Fibroblast of skin of right quadriceps (primary cell): Measurements from ENCODE around the gene RNF167.

Source experiments
- DNase-seq: peaks from one replicate; pipeline ENCODE4 v3.0.0-alpha.2; 2013

RNF167 gene

DNA sequence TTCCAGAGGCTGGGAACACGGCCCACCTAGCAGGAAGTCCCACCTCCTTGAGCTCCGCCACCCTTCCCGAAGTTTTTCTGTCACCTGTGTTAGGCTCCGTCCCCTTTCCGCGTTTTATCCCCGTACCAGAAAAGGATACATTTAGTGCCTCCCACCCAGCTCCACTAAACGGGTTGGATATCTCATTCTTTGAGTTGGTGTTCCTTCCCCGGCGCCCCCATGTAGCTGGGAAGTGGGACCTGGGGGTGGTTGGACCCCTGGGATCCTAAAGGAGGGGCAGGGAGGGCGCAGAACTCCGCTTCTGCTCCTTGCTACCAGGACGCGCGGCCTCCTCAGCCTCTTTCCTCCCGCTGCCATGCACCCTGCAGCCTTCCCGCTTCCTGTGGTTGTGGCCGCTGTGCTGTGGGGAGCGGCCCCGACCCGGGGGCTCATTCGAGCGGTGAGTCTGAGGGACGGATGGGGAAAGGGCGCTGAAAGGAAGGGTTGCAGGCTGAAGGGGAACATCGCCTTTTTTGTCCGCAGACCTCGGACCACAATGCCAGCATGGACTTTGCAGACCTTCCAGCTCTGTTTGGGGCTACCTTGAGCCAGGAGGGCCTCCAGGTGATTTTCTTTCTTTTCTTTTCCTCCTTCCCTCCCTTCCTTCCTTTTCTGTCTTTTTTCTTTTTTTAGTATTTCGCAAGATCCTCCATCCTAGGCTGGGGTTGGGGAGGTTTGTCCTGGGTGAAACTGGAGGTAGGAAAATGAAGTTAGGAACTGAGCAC, 669 bp downstream of the RNF167 start:
- no peak for DNase-seq

DNA sequence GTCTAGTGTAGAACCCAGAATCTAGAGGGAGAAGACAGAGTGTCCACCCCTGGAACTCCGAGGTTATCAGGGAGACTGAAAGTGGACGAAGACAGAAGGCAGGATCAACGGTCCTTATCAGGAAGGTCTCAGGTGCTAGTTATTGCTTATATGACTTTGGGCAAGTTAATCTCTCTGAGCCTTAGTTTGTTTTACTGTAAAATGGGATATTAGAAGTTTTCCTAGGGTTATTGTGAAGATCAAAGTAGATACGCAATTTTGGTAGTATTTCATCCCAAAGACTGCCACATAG, 1.2 kb downstream of the RNF167 start:
- DNase-seq, result no peak

DNA sequence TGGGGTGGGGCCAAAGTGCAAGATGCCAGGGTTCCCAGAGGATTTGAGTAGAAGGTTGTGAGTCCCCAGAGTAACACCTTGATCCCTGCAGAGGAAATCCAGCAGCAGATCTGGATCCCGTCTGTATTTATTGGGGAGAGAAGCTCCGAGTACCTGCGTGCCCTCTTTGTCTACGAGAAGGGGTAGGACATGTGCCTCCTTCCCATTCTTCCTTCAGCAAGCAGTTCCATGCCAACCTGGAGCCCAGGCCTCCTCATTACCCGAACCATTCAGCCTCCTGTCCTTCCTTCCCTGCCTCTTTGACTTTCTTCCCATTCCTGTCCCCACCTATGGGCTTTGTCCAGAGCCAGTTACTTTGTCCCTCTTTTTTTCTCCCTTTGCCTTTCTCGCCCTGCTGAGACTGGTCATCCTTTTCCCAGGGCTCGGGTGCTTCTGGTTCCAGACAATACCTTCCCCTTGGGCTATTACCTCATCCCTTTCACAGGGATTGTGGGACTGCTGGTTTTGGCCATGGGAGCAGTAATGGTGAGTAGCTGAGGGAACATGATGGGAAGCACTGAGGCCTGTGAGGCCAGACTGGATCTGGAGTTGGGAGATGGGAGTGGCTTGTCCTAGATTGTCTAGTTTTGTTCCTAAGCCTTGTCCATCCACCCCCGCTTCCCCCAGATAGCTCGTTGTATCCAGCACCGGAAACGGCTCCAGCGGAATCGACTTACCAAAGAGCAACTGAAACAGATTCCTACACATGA, 2.9 kb downstream of the RNF167 start:
- DNase-seq, result no peak

DNA sequence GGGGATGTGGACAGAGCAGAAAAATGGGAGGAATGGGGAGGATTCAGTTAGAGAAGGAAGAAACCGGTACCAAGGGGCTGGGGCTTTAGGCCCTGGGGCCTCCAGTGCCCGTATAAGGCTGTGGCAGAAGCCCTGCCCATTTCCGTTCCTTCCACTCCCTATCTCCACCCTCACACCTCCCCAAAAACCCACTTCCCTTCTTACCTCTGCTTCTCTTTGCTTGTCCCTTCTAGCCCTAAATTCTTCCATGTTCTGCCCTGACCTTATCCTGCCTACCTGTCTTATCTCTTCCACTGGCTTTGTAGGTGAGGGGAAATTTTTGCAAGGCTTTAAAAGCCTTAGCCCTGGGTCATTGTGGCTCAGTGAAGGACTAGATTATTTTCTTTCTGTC, 4.1 kb downstream of the RNF167 start:
- DNase-seq, result no peak

DNA sequence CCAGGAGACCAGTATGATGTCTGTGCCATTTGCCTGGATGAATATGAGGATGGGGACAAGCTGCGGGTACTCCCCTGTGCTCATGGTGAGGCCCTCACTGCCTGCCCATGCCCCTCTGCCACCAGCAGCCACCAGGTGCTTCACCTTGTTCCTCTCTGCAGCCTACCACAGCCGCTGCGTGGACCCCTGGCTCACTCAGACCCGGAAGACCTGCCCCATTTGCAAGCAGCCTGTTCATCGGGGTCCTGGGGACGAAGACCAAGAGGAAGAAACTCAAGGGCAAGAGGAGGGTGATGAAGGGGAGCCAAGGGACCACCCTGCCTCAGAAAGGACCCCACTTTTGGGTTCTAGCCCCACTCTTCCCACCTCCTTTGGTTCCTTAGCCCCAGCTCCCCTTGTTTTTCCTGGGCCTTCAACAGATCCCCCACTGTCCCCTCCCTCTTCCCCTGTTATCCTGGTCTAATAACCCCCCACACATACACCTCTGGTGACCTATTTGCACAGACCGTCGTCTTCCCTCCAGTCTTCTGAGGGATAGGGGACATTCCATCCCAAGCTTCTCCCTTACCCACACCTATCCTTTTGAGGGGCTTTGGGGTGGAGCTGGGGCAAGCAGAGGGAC, 4.6 kb downstream of the RNF167 start:
- no peak for DNase-seq

DNA sequence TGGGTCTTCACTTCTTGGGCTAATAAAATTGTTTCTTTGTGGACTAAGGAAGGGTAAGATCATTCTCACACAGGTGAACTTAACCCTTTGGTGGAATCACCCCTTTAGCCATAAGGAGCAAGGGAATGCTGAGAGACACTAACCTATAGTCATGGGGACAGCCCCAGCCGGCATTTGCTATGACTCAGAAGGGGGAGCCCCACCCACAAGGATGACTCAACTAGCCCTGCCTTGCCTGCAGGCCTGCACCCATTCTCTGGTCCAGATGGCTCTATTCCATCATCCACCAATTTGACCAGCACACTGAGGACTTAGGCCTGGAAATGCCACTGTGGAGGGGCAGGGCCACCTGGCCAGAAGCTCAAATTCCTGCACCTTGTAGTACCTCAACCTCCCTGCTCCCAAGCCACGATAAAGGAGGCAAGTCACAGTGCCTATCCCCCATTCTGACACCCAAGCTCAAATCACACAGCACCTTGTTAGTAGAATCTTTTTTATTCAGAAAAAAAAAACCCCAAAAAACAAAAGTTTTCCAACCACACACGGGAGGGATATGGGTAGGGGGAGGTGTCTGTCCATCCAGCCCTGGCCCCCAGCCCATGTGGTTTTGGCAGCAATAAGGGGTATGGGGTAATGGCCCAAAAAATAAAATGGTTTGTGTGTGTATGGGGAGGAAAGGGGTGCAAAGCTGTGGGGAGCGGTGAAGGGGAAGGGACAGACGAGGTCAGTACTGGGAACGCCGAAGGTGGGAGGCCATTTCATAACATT, 5.3 kb downstream of the RNF167 start:
- DNase-seq, result peak; percentile 88

DNA sequence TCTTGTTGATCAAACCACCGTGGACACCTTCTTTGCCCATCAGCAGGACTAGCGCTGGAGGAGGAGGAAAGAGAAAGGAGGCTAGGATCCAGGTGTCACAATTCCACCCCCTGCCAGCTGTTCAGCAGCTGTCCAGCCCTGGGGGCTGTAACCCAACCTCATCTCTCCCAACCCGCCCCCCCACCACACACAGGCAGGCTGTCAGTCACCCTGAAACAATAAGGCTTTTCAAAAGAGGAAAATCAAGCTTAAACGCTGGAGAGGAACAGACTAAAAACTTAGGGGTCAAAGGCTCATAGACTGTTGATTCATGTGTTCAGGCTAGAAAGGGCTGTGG, 5.8 kb downstream of the RNF167 start:
- DNase-seq, result no peak

DNA sequence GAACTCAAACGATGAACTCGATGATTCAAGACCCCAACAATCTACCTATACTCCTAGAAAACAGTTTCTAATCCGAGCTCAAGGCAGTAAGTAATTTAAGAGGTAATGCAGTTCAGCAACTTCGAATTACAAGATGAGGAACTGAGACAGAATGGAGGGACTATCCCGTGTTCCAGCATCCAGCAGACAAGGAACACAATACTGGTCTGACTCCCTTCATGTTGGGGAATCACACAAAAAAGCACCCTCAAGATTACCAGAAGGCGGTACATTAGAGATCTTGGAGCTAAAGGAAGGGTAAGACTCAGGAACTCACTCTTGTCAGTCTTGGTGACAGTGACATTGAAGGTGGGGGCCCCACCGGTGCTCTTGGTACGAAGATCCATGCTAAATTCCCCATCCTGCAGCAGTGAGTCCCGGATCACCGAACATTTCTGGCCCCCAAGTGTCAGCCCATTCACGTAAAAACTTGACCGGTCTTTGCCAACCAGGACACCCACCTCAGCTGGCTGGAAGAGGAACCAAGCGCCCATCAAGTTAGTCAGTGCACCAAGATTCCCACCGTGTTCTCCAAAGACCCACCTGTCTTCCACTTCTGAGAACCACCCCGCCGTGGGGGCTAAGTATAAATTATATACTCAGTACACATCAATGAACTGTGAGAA, 6.4 kb downstream of the RNF167 start:
- DNase-seq, result no peak

DNA sequence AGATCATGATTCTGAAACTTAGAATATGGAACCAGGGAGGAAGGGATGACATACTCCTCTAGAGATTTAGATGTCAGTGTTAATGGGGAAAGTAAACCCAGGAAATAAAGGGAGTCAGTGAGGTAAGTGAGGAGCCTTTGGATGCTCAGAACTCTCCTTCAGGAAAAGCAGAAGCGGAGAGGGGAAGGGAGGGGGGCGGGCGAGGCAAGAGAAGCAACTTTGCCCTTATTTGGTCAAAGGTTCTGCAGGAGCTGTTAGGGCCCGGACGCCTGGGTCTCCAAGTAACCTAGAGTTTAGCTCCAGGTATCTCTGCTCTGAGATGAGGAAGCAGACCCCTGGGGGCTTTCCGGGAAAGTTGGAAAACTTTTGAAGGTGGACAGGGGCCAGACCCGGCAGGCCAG, 6.9 kb downstream of the RNF167 start:
- no peak for DNase-seq

DNA sequence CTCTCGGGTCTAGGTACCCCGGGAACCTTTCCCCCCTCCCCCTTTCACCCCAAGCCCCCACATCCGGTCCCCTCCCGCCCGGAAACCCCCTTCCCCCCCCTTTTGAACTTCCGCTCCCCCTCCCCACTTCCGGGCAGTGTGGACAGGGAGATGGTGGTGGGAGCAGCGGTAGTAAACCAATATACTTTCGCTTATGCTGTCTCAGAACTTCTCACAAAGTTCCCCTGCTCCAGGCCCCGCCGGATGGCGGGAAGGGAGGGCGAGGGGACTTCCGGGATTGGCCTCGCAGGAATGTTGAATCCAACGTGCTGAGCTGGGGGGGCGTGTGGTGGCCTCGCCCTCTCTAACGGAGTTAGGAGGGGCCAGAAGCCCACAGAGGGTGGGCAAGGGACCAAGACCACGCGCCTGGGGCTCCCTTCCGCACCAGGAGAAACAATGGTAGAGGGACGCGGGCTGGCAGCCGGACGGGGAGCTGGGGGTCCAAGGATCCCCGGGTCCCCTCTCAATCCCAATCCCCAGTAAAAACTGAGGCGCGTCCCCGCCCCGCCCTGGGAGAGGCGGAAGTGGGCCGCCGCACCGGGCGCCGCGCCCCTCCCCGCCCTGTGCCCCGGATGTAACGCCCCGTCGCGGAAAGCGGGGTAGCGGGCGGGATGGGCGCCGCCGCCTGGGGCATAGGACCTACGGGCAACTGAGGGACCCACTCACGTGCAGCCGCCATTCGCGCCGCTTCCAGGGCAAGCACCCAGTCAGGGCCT, 7.5 kb downstream of the RNF167 start:
- peak; percentile 62 for DNase-seq

DNA sequence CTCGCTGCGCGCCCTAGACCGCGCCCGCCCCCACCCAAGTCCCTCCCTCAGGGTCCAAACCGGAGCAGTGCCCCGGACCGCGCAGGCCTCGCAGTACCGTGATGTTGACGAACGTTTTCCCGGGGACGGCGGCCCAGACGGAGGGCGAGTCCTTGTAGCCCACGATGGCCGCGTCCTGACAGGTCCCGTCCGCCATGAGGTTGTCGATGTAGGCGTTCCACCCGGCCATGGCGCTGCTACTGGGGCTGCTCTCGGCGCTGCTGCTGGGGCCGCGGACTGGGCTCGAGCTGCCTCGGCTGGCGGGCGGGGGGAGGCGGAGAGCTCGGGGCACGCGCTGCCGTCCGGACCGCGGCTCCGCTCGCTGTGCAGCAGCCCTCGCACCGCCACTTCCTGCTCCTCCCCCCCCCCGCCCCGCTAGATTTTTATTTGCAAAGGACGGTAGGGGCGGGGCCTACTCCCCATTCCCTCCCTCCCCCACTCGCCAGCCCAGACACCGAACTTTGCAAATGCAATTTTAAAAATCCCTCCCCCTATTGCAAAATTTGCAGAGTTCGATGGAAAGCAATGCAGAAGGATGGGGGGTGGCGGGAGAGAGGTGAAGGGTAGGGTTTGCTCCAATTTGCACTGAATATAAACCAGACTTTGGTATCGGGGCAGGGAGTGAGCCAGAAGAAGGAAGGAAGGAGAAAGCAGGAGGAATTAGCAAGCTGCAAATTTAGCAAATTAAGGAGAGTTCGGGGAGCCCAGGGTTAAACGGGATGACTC, 8.3 kb downstream of the RNF167 start, which contains the start of gene PFN1:
TSS of gene PFN1 (minus strand) at position 365 of the 765 bp plus-strand sequence. CDS start at position 229, 136 bp downstream.
- peak; percentile 96 for DNase-seq

DNA sequence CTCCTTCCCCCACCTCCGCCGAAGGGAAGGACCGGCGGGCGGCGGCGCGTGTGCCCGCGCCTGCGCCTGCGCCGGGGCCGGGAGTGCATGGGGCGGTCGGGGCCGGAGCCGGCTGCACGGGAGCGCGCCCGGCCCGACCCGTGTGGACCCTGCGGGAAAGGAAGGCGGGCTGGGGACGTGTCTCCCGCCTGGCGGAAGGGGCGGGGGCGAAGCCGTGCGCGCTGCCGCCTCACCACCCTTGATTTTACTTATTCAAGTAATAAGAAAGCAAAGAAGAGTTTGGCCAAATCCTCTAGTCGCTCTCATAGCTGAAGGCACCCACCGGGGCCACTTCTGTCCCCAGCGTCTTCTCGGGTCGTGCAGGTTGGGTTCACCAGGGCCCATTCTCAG, 8.9 kb downstream of the RNF167 start:
- DNase-seq, result peak; percentile 93

DNA sequence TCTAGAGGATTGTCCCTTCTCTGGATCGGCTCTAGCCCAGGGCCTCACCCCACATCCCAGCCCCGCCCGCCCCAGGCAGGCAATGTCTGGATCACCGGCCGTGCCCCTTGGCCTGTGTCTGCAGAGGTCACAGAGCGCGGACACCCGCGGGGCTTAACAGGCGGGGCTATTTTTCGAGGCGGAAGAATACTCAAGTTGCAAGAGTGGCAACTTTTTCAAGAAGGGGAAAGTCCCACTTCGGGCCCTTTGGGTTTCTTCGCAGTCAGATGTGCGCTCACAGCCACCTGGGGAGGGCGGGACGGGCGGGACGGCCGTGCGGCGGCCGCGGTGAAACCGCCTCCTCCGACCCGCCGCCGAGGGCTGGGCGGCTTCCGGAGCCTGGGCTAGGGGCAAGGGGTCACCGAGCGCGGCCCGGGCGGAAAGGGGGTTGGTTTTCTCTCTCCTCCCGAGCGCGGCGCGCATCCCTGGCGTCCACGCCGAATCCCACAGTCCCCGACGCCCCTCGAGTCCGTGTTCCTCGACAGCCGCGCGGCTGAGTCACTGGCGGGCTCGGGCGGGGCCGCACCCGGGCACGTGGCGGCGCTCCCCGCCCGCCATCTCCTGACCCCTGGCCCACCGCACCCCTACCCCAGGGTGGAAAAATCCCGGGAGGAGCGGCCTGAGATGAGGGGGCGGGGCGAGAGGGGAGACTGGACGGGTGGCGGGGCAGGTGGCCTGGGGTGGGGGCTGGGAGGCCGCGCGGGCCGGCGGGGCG, 9.4 kb downstream of the RNF167 start:
- DNase-seq, result peak; percentile 72

DNA sequence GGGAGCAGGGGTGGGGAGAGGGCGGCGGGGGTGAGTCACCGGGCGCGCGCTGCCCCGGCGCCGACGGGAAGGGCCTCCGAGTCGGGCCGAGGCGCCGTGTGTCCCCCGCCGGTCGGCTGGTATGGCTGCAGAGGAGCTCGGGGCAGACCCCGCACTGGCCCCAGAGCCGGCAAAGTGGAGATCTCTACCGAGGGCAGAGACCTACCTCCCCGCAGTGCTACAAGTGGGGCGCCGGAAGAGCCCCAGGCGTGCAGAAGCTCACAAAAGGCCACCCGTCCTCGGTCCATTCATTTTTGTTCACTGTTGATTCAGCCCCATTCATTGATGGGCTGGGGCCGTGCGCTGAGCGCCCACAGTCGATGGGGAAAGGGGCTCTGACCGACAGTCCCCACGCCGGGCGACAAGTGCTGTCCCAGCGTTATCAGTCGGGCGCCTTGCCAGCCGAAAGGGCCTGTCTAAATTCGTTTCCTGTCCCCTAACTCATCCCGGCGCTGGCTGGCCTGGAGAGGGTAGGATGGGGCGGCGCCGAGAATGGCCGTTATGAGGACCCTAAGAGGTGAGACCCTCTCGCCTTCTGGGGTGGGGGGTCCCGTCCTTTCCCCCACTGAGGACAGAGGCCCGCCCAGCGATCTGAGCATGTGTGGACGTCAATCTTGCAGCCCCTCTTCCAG, 10.1 kb downstream of the RNF167 start:
- no peak for DNase-seq

DNA sequence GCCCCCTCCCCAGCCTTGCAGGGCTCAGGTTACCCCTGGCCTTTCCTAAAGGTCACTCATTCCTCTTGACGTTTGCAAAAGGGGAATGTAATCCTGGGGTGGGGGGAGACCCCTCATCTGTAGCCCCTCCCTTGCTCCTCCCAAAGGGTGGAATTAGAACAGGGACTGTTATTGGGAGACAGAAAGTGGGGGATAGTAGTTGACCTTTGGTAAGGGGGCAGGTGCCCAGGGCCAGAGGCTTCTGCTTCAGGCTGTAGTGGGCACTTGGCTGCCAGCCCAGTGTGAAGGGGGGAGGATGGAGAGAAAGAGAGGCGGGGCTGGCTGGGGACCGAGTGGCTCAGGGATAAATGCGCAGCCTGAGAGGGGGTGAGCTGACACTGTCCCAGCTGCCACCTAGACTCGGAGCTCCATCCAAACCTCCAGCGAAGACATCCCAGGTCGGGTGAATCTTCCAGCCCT, 10.7 kb downstream of the RNF167 start, which contains the start of gene ENO3:
TSS of gene ENO3 (plus strand) at position 374 of the 459 bp plus-strand sequence. CDS start 711 bp downstream, outside the sequence.
- no peak for DNase-seq

DNA sequence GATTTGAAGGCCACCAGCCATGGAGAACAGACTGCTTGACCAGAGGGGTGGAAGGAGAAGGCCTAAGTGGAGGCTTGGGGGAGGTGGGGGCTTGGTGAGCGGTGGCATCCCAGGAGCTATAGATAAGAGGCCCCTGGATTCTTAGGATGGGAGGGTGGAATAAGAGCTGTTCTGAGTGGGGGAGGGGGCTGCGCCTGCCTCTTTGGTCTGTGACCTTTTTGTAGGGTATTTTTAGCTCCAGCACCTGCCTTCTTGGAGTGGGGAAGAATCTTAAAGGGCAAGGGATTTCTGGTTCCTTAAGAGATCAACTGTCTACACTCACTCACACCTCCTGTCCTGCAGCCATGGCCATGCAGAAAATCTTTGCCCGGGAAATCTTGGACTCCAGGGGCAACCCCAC, 11.4 kb downstream of the RNF167 start:
- no peak for DNase-seq

DNA sequence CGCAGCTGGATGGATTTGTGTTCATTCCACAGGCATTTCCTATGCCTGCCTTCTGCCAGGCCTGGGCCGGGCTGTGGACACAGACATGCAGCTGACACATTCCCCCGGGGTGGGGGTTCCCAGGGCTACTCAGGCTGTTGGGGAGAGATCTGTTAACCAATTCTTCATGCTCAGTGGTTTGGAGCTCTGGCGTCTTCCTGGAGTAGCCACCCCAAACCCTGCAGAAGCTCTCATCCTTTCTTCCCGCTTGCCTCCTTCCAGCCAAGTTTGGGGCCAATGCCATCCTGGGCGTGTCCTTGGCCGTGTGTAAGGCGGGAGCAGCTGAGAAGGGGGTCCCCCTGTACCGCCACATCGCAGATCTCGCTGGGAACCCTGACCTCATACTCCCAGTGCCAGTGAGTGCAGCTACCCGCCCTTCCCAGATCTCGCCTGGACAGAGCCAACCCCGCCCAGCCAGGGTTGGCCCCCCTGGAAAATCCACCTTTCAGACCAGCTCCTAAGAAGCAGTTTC, 13.4 kb downstream of the RNF167 start:
- DNase-seq, result peak; percentile 46

DNA sequence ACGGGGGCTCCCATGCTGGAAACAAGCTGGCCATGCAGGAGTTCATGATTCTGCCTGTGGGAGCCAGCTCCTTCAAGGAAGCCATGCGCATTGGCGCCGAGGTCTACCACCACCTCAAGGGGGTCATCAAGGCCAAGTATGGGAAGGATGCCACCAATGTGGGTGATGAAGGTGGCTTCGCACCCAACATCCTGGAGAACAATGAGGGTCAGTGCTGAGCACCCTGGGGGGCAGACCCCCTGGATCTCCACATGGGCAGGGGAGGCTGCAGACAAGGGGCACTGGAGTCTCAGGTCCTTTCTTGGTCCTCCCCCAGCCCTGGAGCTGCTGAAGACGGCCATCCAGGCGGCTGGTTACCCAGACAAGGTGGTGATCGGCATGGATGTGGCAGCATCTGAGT, 15.0 kb downstream of the RNF167 start:
- DNase-seq, result no peak

DNA sequence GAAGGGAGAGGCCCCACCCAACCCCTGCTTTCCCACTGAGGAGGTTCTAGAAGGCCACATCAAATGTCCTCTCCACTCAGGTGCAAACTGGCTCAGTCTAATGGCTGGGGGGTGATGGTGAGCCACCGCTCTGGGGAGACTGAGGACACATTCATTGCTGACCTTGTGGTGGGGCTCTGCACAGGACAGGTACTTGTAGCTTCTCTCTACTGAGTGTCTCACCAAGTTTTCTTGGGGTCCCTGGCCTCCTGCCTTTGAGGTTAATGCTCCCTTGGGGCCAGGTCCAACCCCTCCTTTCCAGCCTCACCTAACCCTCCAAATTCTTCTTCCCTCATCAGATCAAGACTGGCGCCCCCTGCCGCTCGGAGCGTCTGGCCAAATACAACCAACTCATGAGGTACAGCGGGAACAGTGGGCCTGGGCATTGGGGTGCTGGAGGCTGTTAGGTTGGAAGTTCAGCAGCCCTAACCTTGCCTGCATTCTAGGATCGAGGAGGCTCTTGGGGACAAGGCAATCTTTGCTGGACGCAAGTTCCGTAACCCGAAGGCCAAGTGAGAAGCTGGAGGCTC, 16.5 kb downstream of the RNF167 start:
- no peak for DNase-seq
